Measurements from ENCODE around the gene CALM1. TPM values are rescaled to one million over a fixed set of nuclear protein-coding genes. Genes with fewer than 3 reads are reported as not detected.
A peak's percentile ranks its signal among the peaks of the same experiment; 100 is the strongest.

The CALM1 gene
- total and polyA plus RNA-seq, 10 of the 15 experiments (the other 5 are each of a cell fraction or from before 2014, with no cell fraction given) = 110 to 729 (median 261) TPM

- TF ChIP-seq, protein P1, sequence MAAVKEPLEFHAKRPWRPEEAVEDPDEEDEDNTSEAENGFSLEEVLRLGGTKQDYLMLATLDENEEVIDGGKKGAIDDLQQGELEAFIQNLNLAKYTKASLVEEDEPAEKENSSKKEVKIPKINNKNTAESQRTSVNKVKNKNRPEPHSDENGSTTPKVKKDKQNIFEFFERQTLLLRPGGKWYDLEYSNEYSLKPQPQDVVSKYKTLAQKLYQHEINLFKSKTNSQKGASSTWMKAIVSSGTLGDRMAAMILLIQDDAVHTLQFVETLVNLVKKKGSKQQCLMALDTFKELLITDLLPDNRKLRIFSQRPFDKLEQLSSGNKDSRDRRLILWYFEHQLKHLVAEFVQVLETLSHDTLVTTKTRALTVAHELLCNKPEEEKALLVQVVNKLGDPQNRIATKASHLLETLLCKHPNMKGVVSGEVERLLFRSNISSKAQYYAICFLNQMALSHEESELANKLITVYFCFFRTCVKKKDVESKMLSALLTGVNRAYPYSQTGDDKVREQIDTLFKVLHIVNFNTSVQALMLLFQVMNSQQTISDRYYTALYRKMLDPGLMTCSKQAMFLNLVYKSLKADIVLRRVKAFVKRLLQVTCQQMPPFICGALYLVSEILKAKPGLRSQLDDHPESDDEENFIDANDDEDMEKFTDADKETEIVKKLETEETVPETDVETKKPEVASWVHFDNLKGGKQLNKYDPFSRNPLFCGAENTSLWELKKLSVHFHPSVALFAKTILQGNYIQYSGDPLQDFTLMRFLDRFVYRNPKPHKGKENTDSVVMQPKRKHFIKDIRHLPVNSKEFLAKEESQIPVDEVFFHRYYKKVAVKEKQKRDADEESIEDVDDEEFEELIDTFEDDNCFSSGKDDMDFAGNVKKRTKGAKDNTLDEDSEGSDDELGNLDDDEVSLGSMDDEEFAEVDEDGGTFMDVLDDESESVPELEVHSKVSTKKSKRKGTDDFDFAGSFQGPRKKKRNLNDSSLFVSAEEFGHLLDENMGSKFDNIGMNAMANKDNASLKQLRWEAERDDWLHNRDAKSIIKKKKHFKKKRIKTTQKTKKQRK (IDR thresholded peaks at IDR 0.05; ENCODE audit: low read depth, low read length) = no peak
- TF ChIP-seq ATF7 (IDR thresholded peaks at IDR 0.05; ENCODE audit: low read depth) = peak; percentile 88
- peak; percentile 80 for TF ChIP-seq POLR2AphosphoS2 (IDR thresholded peaks at IDR 0.05; ENCODE audit: low read depth, low read length)
- TF ChIP-seq KLF5 (IDR thresholded peaks at IDR 0.05; ENCODE audit: partially characterized antibody) = peak; percentile 52
- TF ChIP-seq NKRF (conservative IDR thresholded peaks at IDR 0.05) = 0 out of 2 replicates have a peak, but pooled peaks have one; percentile 38
- peak; percentile 84 for TF ChIP-seq SREBF2 (IDR thresholded peaks at IDR 0.05; ENCODE audit: low read length)
- TF ChIP-seq STAT1 (conservative IDR thresholded peaks at IDR 0.05) = peak; percentile 75; the same call in 1 of the 2 replicates
- peak; percentile 51 for TF ChIP-seq JUND (IDR thresholded peaks at IDR 0.05; ENCODE audit: low read depth, low read length)
- 0 out of 2 replicates have a peak, but pooled peaks have one; percentile 9 for TF ChIP-seq NFIC (IDR thresholded peaks at IDR 0.05; ENCODE audit: low read depth, low read length)
- peak; percentile 73 for TF ChIP-seq GATAD2B (conservative IDR thresholded peaks at IDR 0.05; ENCODE audit: low read depth)
- TF ChIP-seq REST (IDR thresholded peaks at IDR 0.05; ENCODE audit: low read depth, low read length) = peak; percentile 20; the same call in 1 of the 2 replicates
- TF ChIP-seq POLR2A (IDR thresholded peaks at IDR 0.05; ENCODE audit: low read depth, low read length) = peak; percentile 91
- TF ChIP-seq, protein P2, sequence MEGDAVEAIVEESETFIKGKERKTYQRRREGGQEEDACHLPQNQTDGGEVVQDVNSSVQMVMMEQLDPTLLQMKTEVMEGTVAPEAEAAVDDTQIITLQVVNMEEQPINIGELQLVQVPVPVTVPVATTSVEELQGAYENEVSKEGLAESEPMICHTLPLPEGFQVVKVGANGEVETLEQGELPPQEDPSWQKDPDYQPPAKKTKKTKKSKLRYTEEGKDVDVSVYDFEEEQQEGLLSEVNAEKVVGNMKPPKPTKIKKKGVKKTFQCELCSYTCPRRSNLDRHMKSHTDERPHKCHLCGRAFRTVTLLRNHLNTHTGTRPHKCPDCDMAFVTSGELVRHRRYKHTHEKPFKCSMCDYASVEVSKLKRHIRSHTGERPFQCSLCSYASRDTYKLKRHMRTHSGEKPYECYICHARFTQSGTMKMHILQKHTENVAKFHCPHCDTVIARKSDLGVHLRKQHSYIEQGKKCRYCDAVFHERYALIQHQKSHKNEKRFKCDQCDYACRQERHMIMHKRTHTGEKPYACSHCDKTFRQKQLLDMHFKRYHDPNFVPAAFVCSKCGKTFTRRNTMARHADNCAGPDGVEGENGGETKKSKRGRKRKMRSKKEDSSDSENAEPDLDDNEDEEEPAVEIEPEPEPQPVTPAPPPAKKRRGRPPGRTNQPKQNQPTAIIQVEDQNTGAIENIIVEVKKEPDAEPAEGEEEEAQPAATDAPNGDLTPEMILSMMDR (IDR thresholded peaks at IDR 0.05 in 2 of 3, conservative IDR thresholded peaks at IDR 0.05 in 1 of 3; ENCODE audit: control insufficient read depth in 2 of 3, extremely low read depth in 1 of 3, insufficient read depth in 1 of 3, low read depth in 3 of 3, low read length in 3 of 3) = no peak
- no peak for TF ChIP-seq CBX3 (IDR thresholded peaks at IDR 0.05; ENCODE audit: borderline replicate concordance, low read depth)
- peak; percentile 23 to 69; a peak in 3 of 4 replicates for TF ChIP-seq IKZF2 (IDR thresholded peaks at IDR 0.05)
- peak; percentile 56 for TF ChIP-seq NFYA (IDR thresholded peaks at IDR 0.05; ENCODE audit: borderline replicate concordance, low read depth, low read length)
- TF ChIP-seq SP1 (IDR thresholded peaks at IDR 0.05; ENCODE audit: low read depth, low read length) = peak; percentile 93
These were observed 13.6 kb upstream of the CALM1 start (continued) for GRCh38 chr14:90383126-90383730.

Data from GM12878 (cell line).